22Rv1 (cell line): ENCODE measurements around the gene TIRAP.

Experiments used
- ZFX ChIP-seq: fragments of 450-650 bp; IDR thresholded peaks from 2 replicates; pipeline ENCODE4 v1.6.1; 2017; ENCODE audit warnings: antibody characterized with exemption, borderline replicate concordance
- TF ChIP-seq, protein P1 (sequence below): fragments of 450-650 bp; IDR thresholded peaks from 2 replicates; pipeline ENCODE4 v1.5.1; 2017; ENCODE audit warnings: mild to moderate bottlenecking

DNA sequence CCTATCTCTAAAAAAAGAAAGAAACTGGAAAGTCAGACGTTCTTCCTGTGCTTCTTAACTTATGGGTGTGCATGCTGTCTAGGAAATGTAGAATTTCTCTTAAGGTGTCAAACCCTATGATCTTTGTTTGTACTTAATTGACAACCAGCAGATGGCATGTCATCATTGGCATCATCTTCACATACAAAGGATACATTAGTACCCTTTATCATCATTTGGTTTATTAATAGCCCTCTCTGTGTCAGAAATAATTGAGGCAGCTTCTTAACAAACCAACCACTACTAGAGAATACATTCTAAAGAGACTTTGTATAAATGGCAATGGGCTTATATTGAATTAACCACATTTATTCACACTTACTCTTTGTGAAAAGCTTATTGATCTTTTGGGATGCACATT lies 28.1 kb upstream of the TIRAP start:
- TF ChIP-seq, protein P1, sequence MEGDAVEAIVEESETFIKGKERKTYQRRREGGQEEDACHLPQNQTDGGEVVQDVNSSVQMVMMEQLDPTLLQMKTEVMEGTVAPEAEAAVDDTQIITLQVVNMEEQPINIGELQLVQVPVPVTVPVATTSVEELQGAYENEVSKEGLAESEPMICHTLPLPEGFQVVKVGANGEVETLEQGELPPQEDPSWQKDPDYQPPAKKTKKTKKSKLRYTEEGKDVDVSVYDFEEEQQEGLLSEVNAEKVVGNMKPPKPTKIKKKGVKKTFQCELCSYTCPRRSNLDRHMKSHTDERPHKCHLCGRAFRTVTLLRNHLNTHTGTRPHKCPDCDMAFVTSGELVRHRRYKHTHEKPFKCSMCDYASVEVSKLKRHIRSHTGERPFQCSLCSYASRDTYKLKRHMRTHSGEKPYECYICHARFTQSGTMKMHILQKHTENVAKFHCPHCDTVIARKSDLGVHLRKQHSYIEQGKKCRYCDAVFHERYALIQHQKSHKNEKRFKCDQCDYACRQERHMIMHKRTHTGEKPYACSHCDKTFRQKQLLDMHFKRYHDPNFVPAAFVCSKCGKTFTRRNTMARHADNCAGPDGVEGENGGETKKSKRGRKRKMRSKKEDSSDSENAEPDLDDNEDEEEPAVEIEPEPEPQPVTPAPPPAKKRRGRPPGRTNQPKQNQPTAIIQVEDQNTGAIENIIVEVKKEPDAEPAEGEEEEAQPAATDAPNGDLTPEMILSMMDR: no peak
- TF ChIP-seq ZFX: no peak
